Measurements from ENCODE around the gene TMEM203. TPM values are rescaled to one million over a fixed set of nuclear protein-coding genes. Genes with fewer than 3 reads are reported as not detected.

TMEM203 gene
- total and polyA plus RNA-seq, 2 of the 13 experiments (the other 11 are each of a cell fraction or from before 2014, with no cell fraction given) = 23.4 to 36.7 TPM

DNA sequence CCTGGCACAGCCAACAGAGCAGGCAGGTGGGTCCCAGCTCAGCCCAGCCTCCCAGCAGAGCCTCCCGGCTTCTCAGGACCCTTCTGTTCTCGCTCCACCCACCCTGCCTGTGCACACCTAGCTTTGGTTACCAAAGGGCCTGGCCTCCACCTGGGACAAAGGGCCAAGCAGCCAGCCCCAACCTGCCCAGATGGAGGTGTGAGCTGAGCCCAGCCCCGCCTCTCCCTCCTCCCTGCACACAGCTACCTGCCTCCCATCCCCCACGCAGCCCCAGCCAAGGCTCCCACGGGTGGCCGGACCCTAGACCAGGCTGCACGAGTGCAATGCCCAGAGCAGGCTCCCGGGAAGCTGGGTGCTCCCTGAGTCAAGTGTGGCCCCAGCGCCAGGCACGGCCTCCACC is 10.5 kb downstream of the TMEM203 start:
- no peak overlapping the region for H2AFZ ChIP-seq (ENCODE audit: low read length)
- CTCF ChIA-PET (ENCODE audit: low intra/inter-chr PET ratio, low total read pairs) = no interaction called here
- H3K4me1 ChIP-seq (ENCODE audit: insufficient read depth, low read length) = peaks cover 52% of the 10 kb centered on the region
- POLR2A ChIA-PET = interaction anchor here (1.0 to 1.4 kb wide), 2 partner anchors 42 to 65 kb away, joined by 3 read pairs; no protein-coding TSS in a partner anchor
- no peak for FAIRE-seq
- in situ Hi-C loops (cut with HindIII; ENCODE audit: extremely low pct_ligation_motif_present, low pct_unique_long_range_greater_than_20kb) = no loop called here
- H4K20me1 ChIP-seq (ENCODE audit: insufficient read depth, low read length) = no peaks in the 10 kb centered on the region; the same call in 1 of the 2 replicates
- no peaks in the 10 kb centered on the region for H3K27me3 ChIP-seq (ENCODE audit: control insufficient read depth in 1 of 2, insufficient read depth in 2 of 2, low read length in 2 of 2)
- no peak for ATAC-seq
- intact Hi-C loops (cut with micrococcal nuclease; ENCODE audit: unreplicated experiment) = no loop called here
- no peaks in the 10 kb centered on the region for H3K9me3 ChIP-seq (ENCODE audit: low read length)
- peak overlapping the region in 1 of 3 experiments; percentile 57; a peak in 2 of 6 replicates for H3K4me3 ChIP-seq (replicated peaks in 1 of 3; ENCODE audit: insufficient read depth in 1 of 3, low read depth in 2 of 3, low read length in 3 of 3)
- peak overlapping the region; percentile 90; the same call in 1 of the 2 replicates for H3K4me2 ChIP-seq (ENCODE audit: low read depth, low read length)
- no TSS peak for BruUV-seq (replicated peaks)
- no peak for TF ChIP-seq SAFB2 (CRISPR knock-in tag; IDR thresholded peaks at IDR 0.05; ENCODE audit: borderline replicate concordance, low read depth)
- no peak for TF ChIP-seq RBM39 (IDR thresholded peaks at IDR 0.05; ENCODE audit: low read depth, low read length, poor library complexity, severe bottlenecking)
- TF ChIP-seq AGO2 (optimal IDR thresholded peaks at IDR 0.05; ENCODE audit: low read depth, low read length) = peak; percentile 16
- WGBS (ENCODE audit: low lambda C conversion rate) = 58% methylated on average over 6 of the region's 10 CpGs
- H3K27ac ChIP-seq (ENCODE audit: extremely low read length, insufficient read depth, low read length) = no peak overlapping the region
- H3K9ac ChIP-seq (ENCODE audit: insufficient read depth, low read depth, low read length) = peak overlapping the region; percentile 3; the same call in 1 of the 2 replicates
- no peak for DNase-seq (ENCODE audit: low spot score)
- peaks cover 48% of the 10 kb centered on the region for H3K79me2 ChIP-seq (ENCODE audit: insufficient read depth, low read length)
- H3K36me3 ChIP-seq (replicated peaks in 1 of 2; ENCODE audit: control insufficient read depth in 1 of 2, insufficient read depth in 2 of 2, low read length in 2 of 2) = peaks cover 8 to 14% of the 10 kb centered on the region in 2 experiments; a peak in 3 of 5 replicates

DNA sequence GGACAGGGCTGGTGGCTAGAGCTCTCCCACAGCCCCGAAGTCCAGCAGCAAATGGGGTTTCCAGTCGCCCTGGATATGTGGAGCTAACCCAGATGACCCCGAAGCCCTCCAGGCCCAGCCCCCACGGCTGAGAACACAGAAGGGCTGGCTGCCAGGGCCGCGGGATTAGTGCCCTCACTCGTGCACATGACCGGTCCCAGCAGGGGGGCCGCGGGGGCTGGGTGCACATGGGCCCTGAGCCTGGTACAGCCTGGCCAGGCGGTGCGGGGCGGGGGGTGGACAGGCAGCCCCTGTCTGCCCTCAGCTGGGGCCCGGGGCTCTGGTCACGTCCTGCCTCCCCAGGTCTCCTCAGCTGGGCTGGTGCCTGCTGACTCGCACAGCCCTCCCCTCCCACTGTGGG is 11.1 kb downstream of the TMEM203 start:
- H3K9me3 ChIP-seq (ENCODE audit: low read length) = no peaks in the 10 kb centered on the region
- no peak overlapping the region for H2AFZ ChIP-seq (ENCODE audit: low read length)
- no peaks in the 10 kb centered on the region for H3K27me3 ChIP-seq (ENCODE audit: control insufficient read depth in 1 of 2, insufficient read depth in 2 of 2, low read length in 2 of 2)
- WGBS (ENCODE audit: low lambda C conversion rate) = 85% methylated on average over 11 of the region's 16 CpGs
- ChIA-PET CTCF (ENCODE audit: low intra/inter-chr PET ratio, low total read pairs) (no interaction called here), POLR2A (no interaction called here)
- in situ Hi-C loops (cut with HindIII; ENCODE audit: extremely low pct_ligation_motif_present, low pct_unique_long_range_greater_than_20kb) (no loop called here), intact Hi-C loops (cut with micrococcal nuclease; ENCODE audit: unreplicated experiment) (no loop called here)
- H3K36me3 ChIP-seq (replicated peaks in 1 of 2; ENCODE audit: control insufficient read depth in 1 of 2, insufficient read depth in 2 of 2, low read length in 2 of 2) = peaks cover 9 to 14% of the 10 kb centered on the region in 2 experiments; a peak in 3 of 5 replicates
- H3K27ac ChIP-seq (ENCODE audit: extremely low read length, insufficient read depth, low read length) = no peak overlapping the region
- peaks cover 57% of the 10 kb centered on the region for H3K4me1 ChIP-seq (ENCODE audit: insufficient read depth, low read length)
- TF ChIP-seq ZNF354B (CRISPR knock-in tag; IDR thresholded peaks at IDR 0.05) (no peak), EHMT2 (IDR thresholded peaks at IDR 0.05; ENCODE audit: borderline replicate concordance, low read depth, low read length) (no peak), SCMH1 (CRISPR knock-in tag; IDR thresholded peaks at IDR 0.05; ENCODE audit: borderline replicate concordance) (no peak), ZFP36L1 (CRISPR knock-in tag; IDR thresholded peaks at IDR 0.05) (no peak), FOXO1 (CRISPR knock-in tag; IDR thresholded peaks at IDR 0.05) (no peak), ZNF567 (CRISPR knock-in tag; IDR thresholded peaks at IDR 0.05; ENCODE audit: borderline replicate concordance) (no peak), SMARCE1 (IDR thresholded peaks at IDR 0.05; ENCODE audit: borderline replicate concordance) (no peak), ZNF232 (CRISPR knock-in tag; IDR thresholded peaks at IDR 0.05; ENCODE audit: borderline replicate concordance) (no peak)
- TF ChIP-seq, protein P1, sequence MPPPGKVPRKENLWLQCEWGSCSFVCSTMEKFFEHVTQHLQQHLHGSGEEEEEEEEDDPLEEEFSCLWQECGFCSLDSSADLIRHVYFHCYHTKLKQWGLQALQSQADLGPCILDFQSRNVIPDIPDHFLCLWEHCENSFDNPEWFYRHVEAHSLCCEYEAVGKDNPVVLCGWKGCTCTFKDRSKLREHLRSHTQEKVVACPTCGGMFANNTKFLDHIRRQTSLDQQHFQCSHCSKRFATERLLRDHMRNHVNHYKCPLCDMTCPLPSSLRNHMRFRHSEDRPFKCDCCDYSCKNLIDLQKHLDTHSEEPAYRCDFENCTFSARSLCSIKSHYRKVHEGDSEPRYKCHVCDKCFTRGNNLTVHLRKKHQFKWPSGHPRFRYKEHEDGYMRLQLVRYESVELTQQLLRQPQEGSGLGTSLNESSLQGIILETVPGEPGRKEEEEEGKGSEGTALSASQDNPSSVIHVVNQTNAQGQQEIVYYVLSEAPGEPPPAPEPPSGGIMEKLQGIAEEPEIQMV (CRISPR knock-in tag; IDR thresholded peaks at IDR 0.05; ENCODE audit: low read depth) = no peak
- no TSS peak for BruUV-seq (replicated peaks)
- FAIRE-seq (no peak), ATAC-seq (no peak), DNase-seq (ENCODE audit: low spot score) (no peak)
- 0 out of 2 replicates have a peak overlapping the region, but pooled peaks have one; percentile 90 for H3K4me2 ChIP-seq (ENCODE audit: low read depth, low read length)
- peaks cover 50% of the 10 kb centered on the region for H3K79me2 ChIP-seq (ENCODE audit: insufficient read depth, low read length)
- no peak overlapping the region for H3K9ac ChIP-seq (ENCODE audit: insufficient read depth, low read depth, low read length)
- no peak overlapping the region for H3K4me3 ChIP-seq (replicated peaks in 1 of 3; ENCODE audit: insufficient read depth in 1 of 3, low read depth in 2 of 3, low read length in 3 of 3)
- no peaks in the 10 kb centered on the region; the same call in 1 of the 2 replicates for H4K20me1 ChIP-seq (ENCODE audit: insufficient read depth, low read length)
